Smooth muscle cell (in vitro differentiated cells): ENCODE measurements around the gene TCERG1. TPM values are rescaled to one million over a fixed set of nuclear protein-coding genes. Genes with fewer than 3 reads are reported as not detected.

Experiments used
- DNase-seq: peaks from one replicate; lab custom pipeline; 2025; ENCODE audit not compliant: unreplicated experiment; lab: John Stamatoyannopoulos, UW
- H2AFZ ChIP-seq: fragments of 200-600 bp; sonication (generic); 2 replicates; pipeline ENCODE4 v1.6.0; 2016; ENCODE audit warnings: antibody characterized with exemption, low read depth, mild to moderate bottlenecking
- H3F3A ChIP-seq: fragments of 200-600 bp; sonication (generic); 2 replicates; pipeline ENCODE4 v1.6.0; 2017; ENCODE audit warnings: antibody characterized with exemption, low read depth
- H3K27ac ChIP-seq: fragments of 200-600 bp; sonication (generic); 2 replicates; pipeline ENCODE4 v1.5.1; 2016; ENCODE audit warnings: low read depth, mild to moderate bottlenecking
- H3K27me3 ChIP-seq: fragments of 200-600 bp; sonication (generic); 2 replicates; pipeline ENCODE4 v1.6.1; 2016; ENCODE audit warnings: low read depth, mild to moderate bottlenecking
- H3K36me3 ChIP-seq: fragments of 200-600 bp; sonication (generic); 2 replicates; pipeline ENCODE4 v1.5.1; 2016; ENCODE audit warnings: low read depth
- H3K4me1 ChIP-seq: fragments of 200-600 bp; sonication (generic); 2 replicates; pipeline ENCODE4 v1.5.1; 2016; ENCODE audit warnings: low read depth
- H3K4me2 ChIP-seq: fragments of 200-600 bp; sonication (generic); 2 replicates; pipeline ENCODE4 v1.6.0; 2016; ENCODE audit warnings: mild to moderate bottlenecking
- H3K4me3 ChIP-seq: fragments of 200-600 bp; sonication (generic); 2 replicates; pipeline ENCODE4 v1.5.1; 2016; ENCODE audit warnings: mild to moderate bottlenecking
- H3K79me2 ChIP-seq: fragments of 200-600 bp; sonication (generic); 2 replicates; pipeline ENCODE4 v1.6.0; 2016; ENCODE audit warnings: low read depth, mild to moderate bottlenecking
- H3K9ac ChIP-seq: fragments of 200-600 bp; sonication (generic); 2 replicates; pipeline ENCODE4 v1.6.0; 2016; ENCODE audit warnings: low read depth
- H3K9me3 ChIP-seq: fragments of 200-600 bp; sonication (generic); replicated peaks from 2 replicates; pipeline ENCODE4 v1.5.1; 2016; ENCODE audit warnings: low read depth
- H4K20me1 ChIP-seq: fragments of 200-600 bp; sonication (generic); 2 replicates; pipeline ENCODE4 v1.6.0; 2016; ENCODE audit warnings: low read depth
- CTCF ChIP-seq: fragments of 200-600 bp; sonication (generic); IDR thresholded peaks from 2 replicates; pipeline ENCODE4 v1.5.1; 2017; ENCODE audit warnings: borderline replicate concordance, mild to moderate bottlenecking, antibody characterized with exemption; ENCODE audit not compliant: insufficient read depth, poor library complexity, severe bottlenecking
- WGBS: methylation state at CpG from one replicate; pipeline ENCODE4 v1.1.7; 2016; ENCODE audit warnings: low lambda C conversion rate; 5-methylcytosine and 5-hydroxymethylcytosine counted together
- polyA plus RNA-seq: library from polyadenylated mRNA; unstranded; fragments of >200 nt; fragmentation: Nextera tagmentation; extraction: Ambion mirVana; gene quantifications from 2 replicates; pipeline ENCODE4 v1.2.1, GENCODE V29; 2016
- total RNA-seq: library from RNA; depleted of rRNA; stranded (reverse); fragments of >200 nt; gene quantifications from 2 replicates; pipeline ENCODE4 v1.2.3, GENCODE V29; 2014

TCERG1 gene
- total and polyA plus RNA-seq, 2 experiments from 2014 or later = 48.8 to 87.5 TPM

DNA sequence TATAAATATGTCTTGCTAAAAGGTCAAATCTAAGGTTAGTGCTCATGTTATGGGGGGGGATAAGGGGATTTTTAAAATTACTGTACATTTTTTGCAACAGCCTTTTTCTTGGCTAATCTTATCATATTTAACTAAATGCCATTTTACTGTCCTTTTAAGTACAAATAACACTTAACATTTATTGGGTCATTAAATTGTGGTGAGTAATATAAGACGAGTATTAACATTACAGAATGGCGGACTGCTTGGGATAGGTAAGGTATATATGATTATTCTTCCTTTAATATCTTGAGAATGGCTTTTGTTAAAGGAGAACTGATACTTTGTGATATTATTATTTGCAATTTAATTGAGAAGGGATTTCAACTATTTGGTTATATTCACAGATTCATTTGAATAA lies 35.6 kb downstream of the TCERG1 start:
- no peaks in the 10 kb centered on the region for H3K9me3 ChIP-seq
- no peak overlapping the region for H2AFZ ChIP-seq
- 90% methylated on average over 2 of the region's 2 CpGs for WGBS
- no peak overlapping the region for H3K4me3 ChIP-seq
- no peaks in the 10 kb centered on the region for H3K27me3 ChIP-seq
- H3K4me2 ChIP-seq = no peak overlapping the region
- DNase-seq = no peak
- H4K20me1 ChIP-seq = peaks cover 14% of the 10 kb centered on the region
- peaks cover 8% of the 10 kb centered on the region for H3K79me2 ChIP-seq
- no peaks in the 10 kb centered on the region for H3K4me1 ChIP-seq
- H3K9ac ChIP-seq = no peak overlapping the region
- TF ChIP-seq CTCF = no peak
- H3K27ac ChIP-seq = no peak overlapping the region
- peaks cover 50% of the 10 kb centered on the region for H3K36me3 ChIP-seq
- H3F3A ChIP-seq = no peaks in the 10 kb centered on the region

DNA sequence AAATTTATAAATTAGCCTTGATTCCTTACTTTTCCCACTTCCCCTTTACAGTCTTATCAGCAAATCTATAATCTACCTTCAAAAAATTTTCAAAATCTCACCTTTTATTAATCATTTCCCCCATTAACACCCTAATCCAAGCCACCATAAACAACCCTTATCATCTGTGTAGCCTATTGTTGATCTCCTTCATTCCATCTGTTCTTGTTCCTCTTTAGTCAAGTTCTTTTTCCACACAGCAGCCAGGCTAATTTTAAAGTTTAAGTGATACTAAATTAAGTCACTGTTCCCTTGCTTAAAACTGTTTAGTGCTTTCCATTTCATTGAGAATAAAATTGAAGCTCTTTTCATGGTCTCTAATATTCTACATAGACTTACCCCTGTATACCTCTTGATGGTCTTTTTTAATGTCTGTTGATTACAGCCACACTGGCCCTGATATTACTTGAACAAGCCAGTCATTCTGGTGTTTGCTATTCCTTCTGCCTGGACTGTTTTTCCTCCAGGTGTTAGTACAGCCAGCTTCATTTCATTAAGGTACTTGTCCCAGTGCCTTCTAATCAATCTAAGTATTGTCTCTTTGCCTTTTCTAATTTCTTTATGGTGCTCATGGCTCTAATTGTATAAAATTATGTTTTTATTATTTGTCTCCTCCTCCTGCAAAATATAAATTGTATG lies 37.7 kb downstream of the TCERG1 start:
- H3K4me2 ChIP-seq = no peak overlapping the region
- H3K9me3 ChIP-seq = no peaks in the 10 kb centered on the region
- no peak overlapping the region for H3K9ac ChIP-seq
- H2AFZ ChIP-seq = no peak overlapping the region
- no peaks in the 10 kb centered on the region for H3K79me2 ChIP-seq
- peaks cover 44% of the 10 kb centered on the region for H3K36me3 ChIP-seq
- no peaks in the 10 kb centered on the region for H3K27me3 ChIP-seq
- no peak for TF ChIP-seq CTCF
- H3K4me3 ChIP-seq = no peak overlapping the region
- DNase-seq = no peak
- no peaks in the 10 kb centered on the region for H3F3A ChIP-seq
- no peaks in the 10 kb centered on the region for H4K20me1 ChIP-seq
- H3K27ac ChIP-seq = no peak overlapping the region
- H3K4me1 ChIP-seq = no peaks in the 10 kb centered on the region

DNA sequence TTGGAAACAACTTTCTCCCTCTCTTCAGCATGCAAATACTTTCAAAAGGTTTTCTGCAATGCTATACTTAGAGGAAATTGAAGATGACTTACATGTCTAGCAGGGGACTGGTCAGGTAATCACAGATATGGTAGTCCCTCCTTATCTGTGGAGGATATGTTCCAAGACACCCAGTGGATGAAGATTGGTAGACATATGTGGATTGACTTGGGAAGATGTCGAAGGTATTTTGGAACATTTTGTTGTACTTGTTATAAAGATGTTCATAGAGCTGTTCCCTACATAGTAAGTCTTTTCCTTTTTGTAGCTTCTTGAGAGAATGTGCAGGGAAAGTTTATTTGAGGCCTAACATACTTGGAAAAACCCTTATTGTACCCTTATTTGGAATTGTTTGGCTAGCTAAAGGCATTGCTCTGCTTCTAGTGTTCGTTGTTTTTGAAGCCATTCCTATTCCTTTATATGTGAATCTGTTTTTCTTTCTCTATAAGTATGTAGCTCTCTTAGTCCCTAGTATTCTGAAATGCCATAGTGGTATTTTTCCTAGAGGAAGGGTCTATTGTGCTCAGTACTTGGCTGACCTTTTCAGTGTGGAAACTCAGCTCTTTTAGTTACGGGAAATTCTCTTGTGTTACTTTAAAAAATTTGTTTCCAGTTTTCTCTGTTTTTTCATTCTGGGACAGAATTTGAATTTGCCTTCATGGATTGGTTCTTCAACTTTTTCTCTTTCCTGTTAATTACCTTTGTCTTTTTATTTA lies 43.1 kb downstream of the TCERG1 start:
- Histone ChIP-seq H3K27ac (no peak overlapping the region), H4K20me1 (no peaks in the 10 kb centered on the region), H3K9me3 (no peaks in the 10 kb centered on the region), H2AFZ (no peak overlapping the region), H3K9ac (no peak overlapping the region), H3K36me3 (peaks cover 14% of the 10 kb centered on the region), H3K79me2 (no peaks in the 10 kb centered on the region), H3F3A (no peaks in the 10 kb centered on the region), H3K27me3 (no peaks in the 10 kb centered on the region), H3K4me1 (no peaks in the 10 kb centered on the region), H3K4me2 (no peak overlapping the region), H3K4me3 (no peak overlapping the region)
- DNase-seq = no peak
- 94% methylated on average over 3 of the region's 3 CpGs for WGBS
- no peak for TF ChIP-seq CTCF
